Left cardiac atrium (tissue), 4 donors: ENCODE data around the gene CDC16. TPM values are rescaled to one million over a fixed set of nuclear protein-coding genes. Genes with fewer than 3 reads are reported as not detected.
A peak's percentile ranks its signal among the peaks of the same experiment; 100 is the strongest.
"Not testable (repeated sequence)": the region's sequence is repeated elsewhere in the genome, so short reads cannot be mapped to it uniquely, and the experiment has no call there.

Experiments
- ATAC-seq, 2 donors: fragments of 200-7000 bp; cut with Tn5 transposase; one replicate each; pipeline ENCODE4 v1.9.1; 2020; ENCODE audit warnings: mild to moderate bottlenecking in 2 of 2, moderate library complexity in 2 of 2
- DNase-seq: peaks from one replicate; pipeline ENCODE4 v3.0.0-alpha.2; 2020
- intact Hi-C, 2 donors: fragments of 100-400 bp; cut with DNase I; formaldehyde crosslinking; loops; one replicate each; pipeline versions ENCODE4 v1.14.1 to v1.15.1; 2022 to 2023
- long read RNA-seq: library from polyadenylated mRNA; unstranded; transcript quantifications from one replicate; pipeline ENCODE4 v2.0.0, GENCODE V29; 2021
- total RNA-seq, 2 donors: library from RNA; stranded (reverse); fragmentation: NEBNext Ultra II Directional; extraction: Animal tissue kit (Norgen Biotek cat#: 25700); gene quantifications; one replicate each; pipeline ENCODE4 v1.2.1, GENCODE V29; 2021
- donor health status: DM: no; HTN: yes; CAD: no.
- donor health status: DM: no; HTN: yes; CAD: no; lungs with severe emphysema.
- donor health status: DM: yes; HTN: yes; CAD: no.
- donor health status: Dilated cardiomyopathy.

Gene CDC16
- 10 to 100 TPM; 37.9 to 38.9 TPM for total RNA-seq
- long read RNA-seq, partial matches to known transcripts, result 2 of 16 reads
- long read RNA-seq, other reads (novel, unspliced or antisense), result 8 of 16 reads

- intact Hi-C loops, result no loop called here
- ATAC-seq, result peak; percentile 99
- DNase-seq, result peak; percentile 95
These were observed at the start of gene CDC16 for GRCh38 chr13:114234645-114235421. TSS of gene CDC16 (plus strand) at chr13:114234897. CDS start at chr13:114235085, 188 bp downstream.

- DNase-seq (peak; percentile 47), ATAC-seq (peak; percentile 87 to 95)
- intact Hi-C loops, result no loop called here
These were observed 49.3 kb upstream of the CDC16 start for GRCh38 chr13:114185182-114185971.

GRCh38 chr13:114194853-114195252 is 39.8 kb upstream of the CDC16 start:
- DNase-seq, result no peak
- ATAC-seq, result no peak
- intact Hi-C loops, result no loop called here

- intact Hi-C loops, result no loop called here
These were observed 38.1 kb upstream of the CDC16 start for GRCh38 chr13:114196629-114197028.

GRCh38 chr13:114198556-114198955 is 36.1 kb upstream of the CDC16 start:
- ATAC-seq (no peak), DNase-seq (no peak)
- intact Hi-C loops, result no loop called here

More at GRCh38 chr13:114196629-114197028, 38.1 kb upstream of the CDC16 start:
- no peak for DNase-seq
- ATAC-seq, result no peak

GRCh38 chr13:114199526-114199925 is 35.2 kb upstream of the CDC16 start:
- ATAC-seq, intact Hi-C loops, DNase-seq: not testable (repeated sequence)

GRCh38 chr13:114199954-114200353 is 34.7 kb upstream of the CDC16 start:
- intact Hi-C loops, result no loop called here
- DNase-seq, result no peak
- no peak for ATAC-seq

GRCh38 chr13:114200399-114200911 is 34.2 kb upstream of the CDC16 start:
- no peak for ATAC-seq
- no peak for DNase-seq
- intact Hi-C loops, result no loop called here

- DNase-seq, result no peak
- intact Hi-C loops, result no loop called here
- ATAC-seq, result no peak
These were observed 32.1 kb upstream of the CDC16 start for GRCh38 chr13:114202581-114202980.

GRCh38 chr13:114203536-114203935 is 31.2 kb upstream of the CDC16 start:
- no peak for ATAC-seq
- intact Hi-C loops, result no loop called here
- DNase-seq, result no peak

- intact Hi-C loops, result no loop called here
- no peak for ATAC-seq
These were observed 29.8 kb upstream of the CDC16 start for GRCh38 chr13:114204894-114205293.

GRCh38 chr13:114208134-114208533 is 26.6 kb upstream of the CDC16 start:
- no peak for ATAC-seq
- intact Hi-C loops, result no loop called here
- DNase-seq, result no peak

More at GRCh38 chr13:114204894-114205293, 29.8 kb upstream of the CDC16 start:
- no peak for DNase-seq

GRCh38 chr13:114211446-114212157 is 23.1 kb upstream of the CDC16 start:
- no peak for ATAC-seq
- DNase-seq, result no peak
- intact Hi-C loops, result no loop called here

GRCh38 chr13:114212158-114212495 is 22.6 kb upstream of the CDC16 start:
- ATAC-seq (no peak), DNase-seq (no peak)
- intact Hi-C loops, result no loop called here

- intact Hi-C loops, result no loop called here
- no peak for ATAC-seq
- DNase-seq, result no peak
These were observed 20.7 kb upstream of the CDC16 start for GRCh38 chr13:114213980-114214379.

- intact Hi-C loops, result no loop called here
- no peak for DNase-seq
- ATAC-seq, result no peak
These were observed 15.3 kb upstream of the CDC16 start for GRCh38 chr13:114219392-114219791.

GRCh38 chr13:114222461-114222968 is 12.2 kb upstream of the CDC16 start:
- ATAC-seq, result peak; percentile 28 to 78
- DNase-seq, result peak; percentile 35
- intact Hi-C loops, result no loop called here

- ATAC-seq (no peak), DNase-seq (no peak)
- intact Hi-C loops, result no loop called here
These were observed 10.5 kb upstream of the CDC16 start for GRCh38 chr13:114224201-114224600.

GRCh38 chr13:114225610-114226009 is 9.1 kb upstream of the CDC16 start:
- DNase-seq, result no peak
- intact Hi-C loops, result loop anchor here (1.0 to 2.0 kb wide), 3 partner anchors 274 to 407 kb away; no protein-coding TSS in a partner anchor
- no peak for ATAC-seq
